GM13976 (cell line): ENCODE results near the gene BSN.
"Not testable (repeated sequence)": the region's sequence is repeated elsewhere in the genome, so short reads cannot be mapped to it uniquely, and the experiment has no call there.

Experiments used
- DNase-seq: peaks from one replicate; pipeline ENCODE4 v3.0.0; 2012; ENCODE audit warnings: low spot score
- in situ Hi-C: fragments of 300-500 bp; cut with MboI; formaldehyde crosslinking; loops from one replicate; pipeline ENCODE4 v1.12.0; 2022; ENCODE audit warnings: low sequenced_read_pairs, mixed read lengths, inconsistent platforms; ENCODE audit not compliant: unreplicated experiment
- TF ChIP-seq, protein P1 (sequence below): IDR thresholded peaks from 2 replicates; pipeline ENCODE4 v1.5.1; 2012; ENCODE audit warnings: borderline replicate concordance, mild to moderate bottlenecking; ENCODE audit not compliant: insufficient read depth; ENCODE audit errors: extremely low read depth, missing control alignments, control extremely low read depth

BSN gene

DNA sequence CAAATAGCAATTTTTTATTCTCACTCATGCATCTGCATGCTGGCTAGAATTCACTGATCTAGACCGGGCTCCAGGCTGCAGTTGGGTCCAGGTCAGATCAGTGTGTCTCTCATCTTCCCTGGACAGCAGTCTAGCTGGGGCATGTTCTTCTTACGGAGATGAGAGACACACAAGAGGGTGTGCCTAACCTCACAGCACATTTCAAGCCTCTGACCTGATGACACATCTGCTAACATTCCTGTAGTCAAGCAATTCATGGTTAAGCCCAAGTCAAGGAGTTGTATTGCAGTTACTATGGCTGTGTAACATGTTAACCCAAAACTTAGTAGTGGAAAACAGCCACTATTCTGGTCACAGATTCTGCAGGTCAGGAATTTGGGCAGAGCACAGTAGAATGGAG lies 13.1 kb downstream of the BSN start:
- in situ Hi-C loops: no loop called here
- DNase-seq: no peak
- TF ChIP-seq, protein P1, sequence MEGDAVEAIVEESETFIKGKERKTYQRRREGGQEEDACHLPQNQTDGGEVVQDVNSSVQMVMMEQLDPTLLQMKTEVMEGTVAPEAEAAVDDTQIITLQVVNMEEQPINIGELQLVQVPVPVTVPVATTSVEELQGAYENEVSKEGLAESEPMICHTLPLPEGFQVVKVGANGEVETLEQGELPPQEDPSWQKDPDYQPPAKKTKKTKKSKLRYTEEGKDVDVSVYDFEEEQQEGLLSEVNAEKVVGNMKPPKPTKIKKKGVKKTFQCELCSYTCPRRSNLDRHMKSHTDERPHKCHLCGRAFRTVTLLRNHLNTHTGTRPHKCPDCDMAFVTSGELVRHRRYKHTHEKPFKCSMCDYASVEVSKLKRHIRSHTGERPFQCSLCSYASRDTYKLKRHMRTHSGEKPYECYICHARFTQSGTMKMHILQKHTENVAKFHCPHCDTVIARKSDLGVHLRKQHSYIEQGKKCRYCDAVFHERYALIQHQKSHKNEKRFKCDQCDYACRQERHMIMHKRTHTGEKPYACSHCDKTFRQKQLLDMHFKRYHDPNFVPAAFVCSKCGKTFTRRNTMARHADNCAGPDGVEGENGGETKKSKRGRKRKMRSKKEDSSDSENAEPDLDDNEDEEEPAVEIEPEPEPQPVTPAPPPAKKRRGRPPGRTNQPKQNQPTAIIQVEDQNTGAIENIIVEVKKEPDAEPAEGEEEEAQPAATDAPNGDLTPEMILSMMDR: no peak

- TF ChIP-seq, protein P1: no peak
- no peak for DNase-seq
- in situ Hi-C loops: no loop called here
Measured at GRCh38 chr3:49568965-49569364, 14.7 kb downstream of the BSN start.

DNA sequence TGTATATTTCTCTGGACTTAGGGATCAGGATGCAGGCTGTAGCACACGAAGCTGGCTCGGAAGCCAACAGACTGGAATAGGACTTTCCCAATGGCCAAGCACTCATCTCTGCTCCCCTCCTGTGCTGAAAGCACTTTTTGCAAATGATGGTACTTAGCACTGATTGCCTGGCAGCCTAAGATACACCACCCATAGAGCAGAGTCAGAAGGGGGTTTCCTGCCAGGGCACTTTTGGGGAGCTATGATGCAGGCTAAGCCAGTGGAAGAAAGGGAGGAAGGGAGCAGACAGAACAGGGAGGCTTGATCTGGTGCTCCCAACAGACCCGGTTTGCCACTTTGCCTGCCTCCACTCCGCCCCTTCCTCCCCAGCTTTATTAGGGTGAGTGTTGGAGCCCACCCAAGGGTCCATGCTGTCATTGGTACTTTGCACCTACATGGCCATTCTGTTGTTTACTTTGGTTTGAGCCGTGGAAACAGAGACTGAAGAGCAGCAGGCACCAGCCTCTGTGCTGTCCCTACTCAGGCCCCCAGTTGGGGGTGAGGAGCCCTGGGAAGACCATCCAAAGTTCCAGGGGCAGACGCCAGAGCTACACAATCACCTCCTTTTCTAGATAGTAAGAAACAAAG lies 15.9 kb downstream of the BSN start:
- TF ChIP-seq, protein P1: no peak
- no peak for DNase-seq
- in situ Hi-C loops: no loop called here

- no peak for DNase-seq
- TF ChIP-seq, protein P1: no peak
- in situ Hi-C loops: no loop called here
Measured at GRCh38 chr3:49582177-49582576, 27.9 kb downstream of the BSN start.

DNA sequence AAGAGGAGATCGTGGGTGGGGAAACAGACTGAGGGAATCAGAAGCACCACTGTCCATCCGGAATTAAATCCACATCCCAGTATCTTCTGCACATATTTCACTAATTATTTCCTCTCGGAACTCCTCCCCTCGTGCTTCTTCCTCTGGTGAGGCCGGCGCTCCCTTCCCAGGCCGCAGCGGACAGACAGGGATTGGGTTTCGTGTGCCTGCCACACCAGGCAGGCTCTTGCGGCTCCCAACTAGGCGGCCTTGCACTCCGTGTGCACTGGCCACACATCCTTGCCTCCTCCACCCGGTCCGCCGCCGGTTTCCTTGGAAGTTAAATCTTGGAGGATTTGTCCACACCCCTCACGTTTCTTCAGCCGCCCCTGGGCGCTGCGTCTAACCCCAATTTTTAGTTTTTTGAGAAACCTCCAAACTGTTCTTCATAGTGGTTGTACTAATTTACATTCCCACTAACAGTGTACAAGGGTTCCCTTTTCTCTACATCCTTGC lies 31.0 kb downstream of the BSN start:
- in situ Hi-C loops, DNase-seq: not testable (repeated sequence)

GRCh38 chr3:49591615-49592014 lies 37.3 kb downstream of the BSN start:
- DNase-seq: no peak
- TF ChIP-seq, protein P1: no peak
- in situ Hi-C loops: no loop called here

DNA sequence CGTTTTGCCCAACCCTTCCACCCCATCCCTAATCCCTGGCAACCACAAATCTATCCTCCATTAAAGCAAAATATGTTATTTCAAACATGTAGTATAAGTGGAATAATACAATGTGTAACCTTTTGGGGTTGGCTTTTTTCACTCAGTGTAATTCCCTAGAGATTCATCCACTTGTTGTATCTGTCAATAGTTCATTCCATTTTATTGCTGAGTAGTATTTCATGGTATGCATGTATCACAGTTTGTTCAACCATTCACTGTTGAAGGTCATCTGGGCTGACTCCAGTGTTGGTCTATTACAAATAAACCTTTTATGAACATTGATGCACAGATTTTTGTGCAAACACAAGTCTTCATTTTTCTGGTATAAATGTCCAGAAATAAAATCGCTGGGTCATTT lies 38.8 kb downstream of the BSN start:
- DNase-seq: no peak
- in situ Hi-C loops: no loop called here
- TF ChIP-seq, protein P1: no peak
